ENCODE data around the gene CPNE1.

GRCh38 chr20:35625584-35626385 lies 38.9 kb downstream of the CPNE1 start:
- TF ChIP-seq CTCF (IDR thresholded peaks at IDR 0.05), result no peak
- no peak for TF ChIP-seq SIN3A (IDR thresholded peaks at IDR 0.05; ENCODE audit: borderline replicate concordance, insufficient read depth, low read depth, low read length)
- TF ChIP-seq POLR2AphosphoS5 (IDR thresholded peaks at IDR 0.05; ENCODE audit: low read depth, low read length), result no peak
